Activated T-cell treated with anti-CD3 and anti-CD28 coated beads, Interleukin-2, amount 50 U/mL, for 48 hours (primary cell): Measurements from ENCODE around the gene YIPF1.

Experiments used
- DNase-seq, 2 experiments: peaks; one replicate each; pipeline ENCODE4 v3.0.0-alpha.2; 2020

YIPF1 gene

GRCh38 chr1:53889304-53890298 is at the start of gene YIPF1:
Gene YIPF1 (minus strand): TSS chr1:53889797. CDS start chr1:53888937, 860 bp downstream.
- peak; percentile 90 to 92 for DNase-seq

- DNase-seq, result no peak
Observed at GRCh38 chr1:53938136-53938830, 48.7 kb upstream of the YIPF1 start.

- DNase-seq, result no peak
Observed at GRCh38 chr1:53936430-53936829, 46.8 kb upstream of the YIPF1 start.

GRCh38 chr1:53934170-53934765 is 44.7 kb upstream of the YIPF1 start:
- no peak for DNase-seq

- no peak for DNase-seq
Observed at GRCh38 chr1:53931523-53931922, 41.9 kb upstream of the YIPF1 start.

- DNase-seq, result no peak
Observed at GRCh38 chr1:53930932-53931331, 41.3 kb upstream of the YIPF1 start.

- DNase-seq, result no peak
Observed at GRCh38 chr1:53929246-53929960, 39.8 kb upstream of the YIPF1 start.

- no peak for DNase-seq
Observed at GRCh38 chr1:53927376-53927881, 37.8 kb upstream of the YIPF1 start.

- DNase-seq, result peak; percentile 32 to 38
Observed at GRCh38 chr1:53919675-53920066, 30.1 kb upstream of the YIPF1 start.

- DNase-seq, result no peak
Observed at GRCh38 chr1:53918343-53918742, 28.7 kb upstream of the YIPF1 start.

- no peak for DNase-seq
Observed at GRCh38 chr1:53913352-53914033, 23.9 kb upstream of the YIPF1 start.

GRCh38 chr1:53911442-53911841 is 21.8 kb upstream of the YIPF1 start:
- no peak for DNase-seq

- DNase-seq, result no peak
Observed at GRCh38 chr1:53909946-53910345, 20.3 kb upstream of the YIPF1 start.

- no peak for DNase-seq
Observed at GRCh38 chr1:53906121-53906520, 16.5 kb upstream of the YIPF1 start.

GRCh38 chr1:53905509-53905908 is 15.9 kb upstream of the YIPF1 start:
- no peak for DNase-seq

- DNase-seq, result no peak
Observed at GRCh38 chr1:53902235-53903138, 12.9 kb upstream of the YIPF1 start.

GRCh38 chr1:53899708-53900107 is 10.1 kb upstream of the YIPF1 start:
- DNase-seq, result no peak

- no peak for DNase-seq
Observed at GRCh38 chr1:53899206-53899628, 9.6 kb upstream of the YIPF1 start.

- DNase-seq, result no peak
Observed at GRCh38 chr1:53896635-53897229, 7.1 kb upstream of the YIPF1 start.

GRCh38 chr1:53895421-53895820 is 5.8 kb upstream of the YIPF1 start:
- no peak for DNase-seq
